Lower lobe of right lung (tissue), 2 donors: ENCODE measurements around the gene MUC7. TPM values are rescaled to one million over a fixed set of nuclear protein-coding genes. Genes with fewer than 3 reads are reported as not detected.

ENCODE experiments used
- ATAC-seq, 2 donors: fragments of 200-7000 bp; cut with Tn5 transposase; one replicate each; pipeline ENCODE4 v1.9.1; 2020 to 2022; ENCODE audit warnings: mild to moderate bottlenecking in 2 of 2, moderate library complexity in 2 of 2
- DNase-seq: peaks from one replicate; pipeline ENCODE4 v3.0.0-alpha.2; 2020
- H3K27ac ChIP-seq: fragments of 200-600 bp; one replicate; pipeline ENCODE4 v1.8.0; 2022
- H3K27me3 ChIP-seq: fragments of 200-600 bp; one replicate; pipeline ENCODE4 v1.8.0; 2022; ENCODE audit warnings: low read depth
- H3K36me3 ChIP-seq: fragments of 200-600 bp; one replicate; pipeline ENCODE4 v1.8.0; 2022; ENCODE audit warnings: mild to moderate bottlenecking
- H3K4me1 ChIP-seq: fragments of 200-600 bp; one replicate; pipeline ENCODE4 v1.8.0; 2022
- H3K4me3 ChIP-seq: fragments of 200-600 bp; one replicate; pipeline ENCODE4 v1.8.0; 2022; ENCODE audit warnings: mild to moderate bottlenecking
- H3K9me3 ChIP-seq: fragments of 200-600 bp; one replicate; pipeline ENCODE4 v1.8.0; 2022
- intact Hi-C: fragments of 100-400 bp; cut with DNase I; formaldehyde crosslinking; loops from one replicate; pipeline ENCODE4 v1.11.0; 2022
- total RNA-seq: library from RNA; stranded (reverse); fragmentation: NEBNext Ultra II Directional; extraction: Animal tissue kit (Norgen Biotek cat#: 25700); gene quantifications from one replicate; pipeline ENCODE4 v1.2.1, GENCODE V29; 2021
- TF ChIP-seq, protein P1 (sequence below): fragments of 200-600 bp; IDR thresholded peaks from one replicate; pipeline ENCODE4 v1.8.0; 2022; ENCODE audit warnings: antibody characterized with exemption, mild to moderate bottlenecking
- donor health status: DM: no; HTN: yes; CAD: no; lungs with severe emphysema.

MUC7 gene
- total RNA-seq, 1 donor from 2014 or later: not detected

DNA sequence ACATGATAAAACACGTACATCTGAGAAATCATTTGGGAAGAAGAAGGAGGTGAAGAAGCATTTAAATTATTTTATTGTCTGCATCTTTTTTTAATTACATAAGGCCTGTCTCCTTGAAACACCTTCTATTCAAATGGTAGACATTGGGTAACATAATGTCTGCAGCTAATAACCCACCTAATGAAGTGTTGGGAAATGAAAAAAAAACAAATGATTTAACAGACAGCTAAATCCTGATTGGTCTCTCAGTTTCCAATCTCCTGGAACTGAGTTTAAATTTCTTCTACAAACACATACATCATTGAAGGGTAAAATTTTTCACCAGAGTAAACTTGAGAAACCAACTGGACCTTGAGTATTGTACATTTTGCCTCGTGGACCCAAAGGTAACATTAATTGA lies 46.3 kb downstream of the MUC7 start, which contains the start of gene AMTN:
TSS of gene AMTN (plus strand) at position 301 of the 400 bp plus-strand sequence. CDS start 209 bp downstream, outside the sequence.
- intact Hi-C loops: no loop called here
- no peaks in the 10 kb centered on the region for H3K4me1 ChIP-seq
- H3K27ac ChIP-seq: no peak within 1 kb of the TSS
- TF ChIP-seq, protein P1, sequence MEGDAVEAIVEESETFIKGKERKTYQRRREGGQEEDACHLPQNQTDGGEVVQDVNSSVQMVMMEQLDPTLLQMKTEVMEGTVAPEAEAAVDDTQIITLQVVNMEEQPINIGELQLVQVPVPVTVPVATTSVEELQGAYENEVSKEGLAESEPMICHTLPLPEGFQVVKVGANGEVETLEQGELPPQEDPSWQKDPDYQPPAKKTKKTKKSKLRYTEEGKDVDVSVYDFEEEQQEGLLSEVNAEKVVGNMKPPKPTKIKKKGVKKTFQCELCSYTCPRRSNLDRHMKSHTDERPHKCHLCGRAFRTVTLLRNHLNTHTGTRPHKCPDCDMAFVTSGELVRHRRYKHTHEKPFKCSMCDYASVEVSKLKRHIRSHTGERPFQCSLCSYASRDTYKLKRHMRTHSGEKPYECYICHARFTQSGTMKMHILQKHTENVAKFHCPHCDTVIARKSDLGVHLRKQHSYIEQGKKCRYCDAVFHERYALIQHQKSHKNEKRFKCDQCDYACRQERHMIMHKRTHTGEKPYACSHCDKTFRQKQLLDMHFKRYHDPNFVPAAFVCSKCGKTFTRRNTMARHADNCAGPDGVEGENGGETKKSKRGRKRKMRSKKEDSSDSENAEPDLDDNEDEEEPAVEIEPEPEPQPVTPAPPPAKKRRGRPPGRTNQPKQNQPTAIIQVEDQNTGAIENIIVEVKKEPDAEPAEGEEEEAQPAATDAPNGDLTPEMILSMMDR: no peak
- no peaks in the 10 kb centered on the region for H3K36me3 ChIP-seq
- H3K4me3 ChIP-seq: no peak within 1 kb of the TSS
- H3K27me3 ChIP-seq: no peaks in the 10 kb centered on the region
- ATAC-seq (no peak), DNase-seq (no peak)
- H3K9me3 ChIP-seq: no peaks in the 10 kb centered on the region

DNA sequence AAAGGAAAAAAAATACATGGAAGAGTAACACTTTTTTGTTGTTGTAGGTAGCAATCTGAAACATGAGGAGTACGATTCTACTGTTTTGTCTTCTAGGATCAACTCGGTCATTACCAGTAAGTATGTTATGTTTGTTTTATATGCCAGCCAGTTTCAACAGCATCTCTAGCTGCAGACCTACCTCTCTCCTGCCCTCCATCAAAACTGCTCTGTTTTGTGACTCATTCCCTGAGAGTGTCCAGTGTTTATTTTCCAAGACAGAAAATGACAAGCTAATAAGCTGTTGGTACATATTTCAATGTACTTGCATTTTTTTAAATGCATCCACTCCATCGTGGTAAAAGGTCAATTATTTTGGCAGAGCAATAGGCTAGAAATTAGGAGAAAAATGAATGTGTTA lies 46.7 kb downstream of the MUC7 start:
- Histone ChIP-seq H3K4me3 (no peak overlapping the region), H3K36me3 (no peaks in the 10 kb centered on the region), H3K4me1 (no peaks in the 10 kb centered on the region), H3K27me3 (no peaks in the 10 kb centered on the region), H3K27ac (no peak overlapping the region), H3K9me3 (no peaks in the 10 kb centered on the region)
- ATAC-seq (no peak), DNase-seq (no peak)
- intact Hi-C loops: no loop called here
- TF ChIP-seq, protein P1: no peak

DNA sequence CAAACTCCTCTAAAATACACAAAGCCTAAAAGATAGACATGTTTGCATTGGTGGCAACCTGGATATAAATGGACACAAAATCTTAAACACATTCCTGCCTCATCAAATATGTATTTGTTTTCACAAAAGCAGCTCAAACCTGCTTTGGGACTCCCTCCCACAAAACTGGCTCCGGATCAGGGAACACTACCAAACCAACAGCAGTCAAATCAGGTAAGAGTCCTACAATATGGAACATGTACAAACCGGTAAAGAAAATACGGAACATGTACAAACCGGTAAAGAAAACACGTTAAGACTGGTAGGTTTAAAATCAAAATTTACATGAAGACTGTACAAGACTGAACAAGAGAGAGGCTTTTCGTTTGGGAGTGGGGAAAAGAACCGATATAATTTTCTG lies 50.6 kb downstream of the MUC7 start:
- Histone ChIP-seq H3K36me3 (no peaks in the 10 kb centered on the region), H3K4me3 (no peak overlapping the region), H3K27me3 (no peaks in the 10 kb centered on the region), H3K4me1 (no peaks in the 10 kb centered on the region), H3K27ac (no peak overlapping the region), H3K9me3 (no peaks in the 10 kb centered on the region)
- DNase-seq (no peak), ATAC-seq (no peak)
- intact Hi-C loops: no loop called here
- TF ChIP-seq, protein P1: no peak

DNA sequence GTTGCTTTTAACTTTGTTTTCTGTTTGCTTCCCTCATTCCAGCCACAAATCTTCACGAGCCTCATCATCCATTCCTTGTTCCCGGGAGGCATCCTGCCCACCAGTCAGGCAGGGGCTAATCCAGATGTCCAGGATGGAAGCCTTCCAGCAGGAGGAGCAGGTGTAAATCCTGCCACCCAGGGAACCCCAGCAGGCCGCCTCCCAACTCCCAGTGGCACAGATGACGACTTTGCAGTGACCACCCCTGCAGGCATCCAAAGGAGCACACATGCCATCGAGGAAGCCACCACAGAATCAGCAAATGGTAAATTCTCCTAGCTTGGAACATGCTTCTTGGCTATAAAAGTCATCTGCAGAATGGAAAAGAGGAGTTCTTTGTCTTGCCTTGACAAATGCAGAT lies 59.0 kb downstream of the MUC7 start:
- intact Hi-C loops: no loop called here
- no peaks in the 10 kb centered on the region for H3K4me1 ChIP-seq
- no peak overlapping the region for H3K4me3 ChIP-seq
- H3K27me3 ChIP-seq: no peaks in the 10 kb centered on the region
- ATAC-seq (no peak), DNase-seq (no peak)
- no peaks in the 10 kb centered on the region for H3K36me3 ChIP-seq
- H3K27ac ChIP-seq: no peak overlapping the region
- TF ChIP-seq, protein P1: no peak
- H3K9me3 ChIP-seq: no peaks in the 10 kb centered on the region

DNA sequence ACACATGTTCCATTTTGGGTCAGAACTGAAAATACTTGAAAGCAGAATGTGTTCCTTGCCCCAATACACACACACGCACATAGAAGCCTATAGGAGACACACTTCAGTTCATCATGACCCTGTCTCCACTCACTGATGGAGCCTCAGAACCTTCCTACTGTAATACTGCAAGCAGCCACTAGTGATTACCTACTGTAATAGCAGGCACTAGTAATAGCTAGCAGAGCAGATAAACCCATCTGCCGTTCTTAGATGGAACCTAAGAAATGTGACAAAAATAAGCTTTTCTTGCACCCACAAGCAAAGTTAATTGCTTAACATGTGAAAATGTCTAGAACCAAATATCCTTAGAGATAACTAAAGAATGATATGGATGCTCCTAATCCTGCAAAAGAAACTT lies 60.0 kb downstream of the MUC7 start:
- Histone ChIP-seq H3K4me3 (no peak overlapping the region), H3K36me3 (no peaks in the 10 kb centered on the region), H3K4me1 (no peaks in the 10 kb centered on the region), H3K27me3 (no peaks in the 10 kb centered on the region), H3K27ac (no peak overlapping the region), H3K9me3 (no peaks in the 10 kb centered on the region)
- ATAC-seq (no peak), DNase-seq (no peak)
- intact Hi-C loops: no loop called here
- TF ChIP-seq, protein P1: no peak

Other genes starting within 250 kb of the MUC7 start
- not detected for gene FDCSP, start 246.1 kb upstream of the MUC7 start, total RNA-seq
- gene CSN3, start 229.6 kb upstream of the MUC7 start, total RNA-seq: not detected
- not detected for gene CABS1, start 137.2 kb upstream of the MUC7 start, total RNA-seq
- gene SMR3A, start 111.4 kb upstream of the MUC7 start, total RNA-seq: not detected
- gene SMR3B, start 89.1 kb upstream of the MUC7 start, total RNA-seq: not detected
- gene OPRPN, start 74.3 kb upstream of the MUC7 start, total RNA-seq: not detected
- gene AMTN, start 46.4 kb downstream of the MUC7 start, total RNA-seq: not detected
- not detected for gene AMBN, start 120.1 kb downstream of the MUC7 start, total RNA-seq
- gene ENAM, start 156.5 kb downstream of the MUC7 start, total RNA-seq: 0.12 TPM
- gene JCHAIN, start 194.3 kb downstream of the MUC7 start, total RNA-seq: 191 TPM
- gene UTP3, start 216.3 kb downstream of the MUC7 start, total RNA-seq: 28.8 TPM
- gene RUFY3, start 249.8 kb downstream of the MUC7 start, total RNA-seq: 92.4 TPM